Caco-2 (cell line): Measurements from ENCODE around the gene HIVEP2. TPM values are rescaled to one million over a fixed set of nuclear protein-coding genes. Genes with fewer than 3 reads are reported as not detected.

Experiments
- BruUV-seq: library from RNA; stranded (reverse); fragments of 400-500 nt; replicated peaks from 2 replicates; lab custom pipeline; 2021; lab: Mats Ljungman, UMichigan
- CTCF ChIA-PET: fragments of 300-600 bp; sonication (Branson Sonifier 250); formaldehyde crosslinking; loops from one replicate; lab custom pipeline; 2022; ENCODE audit warnings: antibody characterized with exemption; lab: Charles Lee
- POLR2A ChIA-PET: fragments of 300-600 bp; sonication (Branson Sonifier 250); formaldehyde crosslinking; loops from one replicate; lab custom pipeline; 2022; ENCODE audit warnings: antibody characterized with exemption; lab: Charles Lee
- DNase-seq, 2 experiments: peaks; one replicate each; pipeline versions ENCODE4 v3.0.0 to v3.0.0-alpha.2; 2020 to 2022
- H3K27me3 ChIP-seq: replicated peaks from 2 replicates; pipeline ENCODE4 v1.6.0; 2011; ENCODE audit warnings: low read length; ENCODE audit not compliant: control insufficient read depth, insufficient read depth
- H3K36me3 ChIP-seq: 2 replicates; pipeline ENCODE4 v1.5.1; 2011; ENCODE audit warnings: low read length; ENCODE audit not compliant: control insufficient read depth, insufficient read depth
- H3K4me1 ChIP-seq: fragments of 250-450 bp; sonication (Bioruptor Pico); 2 replicates; pipeline ENCODE4 v1.5.1; 2020; ENCODE audit warnings: mild to moderate bottlenecking
- H3K4me3 ChIP-seq: 2 replicates; pipeline ENCODE4 v1.5.1; 2011; ENCODE audit warnings: low read depth, mild to moderate bottlenecking, control low read depth, low read length
- H3K9me3 ChIP-seq: fragments of 250-450 bp; sonication (Bioruptor Pico); 2 replicates; pipeline ENCODE4 v1.5.1; 2020; ENCODE audit warnings: mild to moderate bottlenecking, moderate library complexity
- H3K27ac Mint-ChIP-seq: one replicate; pipeline ENCODE4 v1.8.0; 2022; ENCODE audit warnings: mixed read lengths; ENCODE audit not compliant: unreplicated experiment
- H3K27me3 Mint-ChIP-seq: one replicate; pipeline ENCODE4 v1.8.0; 2022; ENCODE audit warnings: mixed read lengths; ENCODE audit not compliant: insufficient read depth, unreplicated experiment
- H3K36me3 Mint-ChIP-seq: one replicate; pipeline ENCODE4 v1.8.0; 2022; ENCODE audit warnings: mild to moderate bottlenecking, mixed read lengths; ENCODE audit not compliant: insufficient read depth, unreplicated experiment
- H3K4me1 Mint-ChIP-seq: one replicate; pipeline ENCODE4 v1.8.0; 2022; ENCODE audit warnings: low read depth, mixed read lengths; ENCODE audit not compliant: unreplicated experiment
- H3K4me3 Mint-ChIP-seq: one replicate; pipeline ENCODE4 v1.8.0; 2022; ENCODE audit warnings: mild to moderate bottlenecking, moderate library complexity, mixed read lengths; ENCODE audit not compliant: unreplicated experiment
- H3K9me3 Mint-ChIP-seq: one replicate; pipeline ENCODE4 v1.8.0; 2022; ENCODE audit warnings: mixed read lengths; ENCODE audit not compliant: unreplicated experiment
- CTCF ChIP-seq, 2 experiments: fragments of 200-600 bp in 1 of 2; IDR thresholded peaks; 1 replicate in 1 of 2; 2 replicates in 1 of 2; pipeline versions ENCODE4 v1.5.1 to v1.8.0; 2011 to 2022; ENCODE audit warnings: antibody characterized with exemption in 1 of 2, control low read depth in 1 of 2, inconsistent platforms in 1 of 2, low read depth in 1 of 2, low read length in 1 of 2, mild to moderate bottlenecking in 1 of 2, moderate library complexity in 1 of 2; ENCODE audit not compliant: insufficient read depth in 1 of 2, severe bottlenecking in 1 of 2, unreplicated experiment in 1 of 2
- intact Hi-C: fragments of 100-400 bp; cut with micrococcal nuclease; formaldehyde crosslinking; loops from one replicate; pipeline ENCODE4 v1.10.0; 2022; ENCODE audit not compliant: unreplicated experiment
- total RNA-seq: library from RNA; stranded (reverse); gene quantifications from 2 replicates; pipeline ENCODE4 v1.2.3, GENCODE V29; 2022

The HIVEP2 gene
- total RNA-seq, 1 experiment from 2014 or later: 1.0 TPM

GRCh38 chr6:142965164-142965563 is 20.2 kb upstream of the HIVEP2 start:
- Mint-ChIP-seq H3K9me3 (no peaks in the 10 kb centered on the region), H3K27ac (no peak overlapping the region), H3K27me3 (no peaks in the 10 kb centered on the region), H3K36me3 (no peaks in the 10 kb centered on the region), H3K4me3 (no peak overlapping the region), H3K4me1 (no peaks in the 10 kb centered on the region)
- H3K36me3 ChIP-seq: no peaks in the 10 kb centered on the region
- BruUV-seq: no TSS peak
- no peaks in the 10 kb centered on the region for H3K4me1 ChIP-seq
- no peak overlapping the region for H3K4me3 ChIP-seq
- TF ChIP-seq CTCF (IDR thresholded peaks at IDR 0.05; ENCODE audit: insufficient read depth in 1 of 2, low read depth in 1 of 2, low read length in 1 of 2, severe bottlenecking in 1 of 2, unreplicated experiment in 1 of 2): no peak
- no peaks in the 10 kb centered on the region; the same call in 1 of the 2 replicates for H3K9me3 ChIP-seq
- no peaks in the 10 kb centered on the region for H3K27me3 ChIP-seq
- intact Hi-C loops: no loop called here
- no peak for DNase-seq
- ChIA-PET POLR2A (no interaction called here), CTCF (no interaction called here)

- Mint-ChIP-seq H3K9me3 (no peaks in the 10 kb centered on the region), H3K4me1 (no peaks in the 10 kb centered on the region), H3K27me3 (no peaks in the 10 kb centered on the region), H3K27ac (no peak overlapping the region), H3K4me3 (no peak overlapping the region), H3K36me3 (no peaks in the 10 kb centered on the region)
- DNase-seq: no peak
- Histone ChIP-seq H3K9me3 (no peaks in the 10 kb centered on the region), H3K27me3 (no peaks in the 10 kb centered on the region), H3K4me3 (no peak overlapping the region), H3K36me3 (no peaks in the 10 kb centered on the region), H3K4me1 (no peaks in the 10 kb centered on the region)
- intact Hi-C loops: no loop called here
- BruUV-seq: no TSS peak
- CTCF ChIA-PET: no interaction called here
- no peak for TF ChIP-seq CTCF (IDR thresholded peaks at IDR 0.05; ENCODE audit: insufficient read depth in 1 of 2, low read depth in 1 of 2, low read length in 1 of 2, severe bottlenecking in 1 of 2, unreplicated experiment in 1 of 2)
- POLR2A ChIA-PET: no interaction called here
Observed at GRCh38 chr6:142960098-142960497, 15.1 kb upstream of the HIVEP2 start.

- TF ChIP-seq CTCF (IDR thresholded peaks at IDR 0.05; ENCODE audit: insufficient read depth in 1 of 2, low read depth in 1 of 2, low read length in 1 of 2, severe bottlenecking in 1 of 2, unreplicated experiment in 1 of 2): no peak
- Mint-ChIP-seq H3K4me3 (no peak overlapping the region), H3K36me3 (no peaks in the 10 kb centered on the region), H3K27me3 (no peaks in the 10 kb centered on the region), H3K27ac (no peak overlapping the region), H3K4me1 (peaks cover under 1% of the 10 kb centered on the region), H3K9me3 (no peaks in the 10 kb centered on the region)
- no peaks in the 10 kb centered on the region for H3K27me3 ChIP-seq
- intact Hi-C loops: no loop called here
- ChIA-PET CTCF (no interaction called here), POLR2A (no interaction called here)
- no peaks in the 10 kb centered on the region for H3K9me3 ChIP-seq
- H3K4me1 ChIP-seq: no peaks in the 10 kb centered on the region
- no peaks in the 10 kb centered on the region for H3K36me3 ChIP-seq
- no TSS peak for BruUV-seq
- no peak for DNase-seq
- H3K4me3 ChIP-seq: no peak overlapping the region
Observed at GRCh38 chr6:142958343-142958742, 13.4 kb upstream of the HIVEP2 start.
